C4-2B (cell line): ENCODE data around the gene MLXIP.

ENCODE experiments used
- CTCF ChIP-seq: fragments of 450-650 bp; conservative IDR thresholded peaks from 2 replicates; pipeline ENCODE4 v1.5.1; 2017; ENCODE audit warnings: mild to moderate bottlenecking
- ZFX ChIP-seq: fragments of 450-650 bp; IDR thresholded peaks from 2 replicates; pipeline ENCODE4 v1.6.1; 2017

GRCh38 chr12:122194804-122195203 is 116.2 kb downstream of the MLXIP start:
- no peak for TF ChIP-seq CTCF
- no peak for TF ChIP-seq ZFX
